Omental fat pad (tissue), 4 donors: ENCODE measurements around the gene URB1. TPM values are rescaled to one million over a fixed set of nuclear protein-coding genes. Genes with fewer than 3 reads are reported as not detected.

ENCODE experiments used
- ATAC-seq: fragments of 150-250 bp; one replicate; pipeline ENCODE4 v1.9.1; 2016; ENCODE audit warnings: mild to moderate bottlenecking, moderate library complexity; ENCODE audit not compliant: low FRiP score
- DNase-seq: peaks from one replicate; pipeline ENCODE4 v3.0.0-alpha.2; 2019; ENCODE audit warnings: low spot score
- total RNA-seq, 4 donors: library from RNA; depleted of rRNA; stranded (reverse); fragments of >200 nt; gene quantifications; one replicate each; pipeline ENCODE4 v1.1.0, GENCODE V29; 2016
- TF ChIP-seq, protein P1 (sequence below), 3 donors: fragments of 450-650 bp; IDR thresholded peaks; one replicate each; pipeline ENCODE4 v1.5.1; 2016 to 2017; ENCODE audit warnings: antibody characterized with exemption in 3 of 3, mild to moderate bottlenecking in 3 of 3, moderate library complexity in 2 of 3

Gene URB1
- total RNA-seq, 4 donors from 2014 or later = 17.3 to 48.5 (median 17.4) TPM

DNA sequence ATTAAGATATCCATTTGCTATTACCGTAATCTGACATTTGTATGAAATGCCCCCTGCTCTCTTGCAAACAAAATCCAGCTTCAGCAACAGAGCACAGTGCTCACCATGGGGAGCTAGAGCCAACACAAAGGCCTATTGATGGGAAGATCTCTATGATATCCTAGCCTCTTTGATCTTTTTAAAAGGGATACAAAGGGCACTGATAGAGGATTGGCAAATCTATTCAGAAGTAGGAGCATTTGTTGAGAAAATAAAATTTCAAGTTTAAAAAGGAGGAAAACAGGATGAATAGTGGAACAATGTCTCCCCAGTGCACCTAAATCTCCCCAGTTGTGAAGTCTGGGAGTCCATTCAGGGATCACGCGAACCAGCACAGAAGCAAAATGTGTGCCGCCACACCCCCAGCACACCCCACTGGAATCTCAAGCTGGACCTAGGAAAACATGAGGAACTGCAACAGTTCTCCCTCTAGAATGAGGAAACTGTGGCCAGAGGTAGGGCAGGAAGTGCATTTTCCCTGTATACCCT is 62.0 kb downstream of the URB1 start:
- no peak for DNase-seq
- TF ChIP-seq, protein P1, sequence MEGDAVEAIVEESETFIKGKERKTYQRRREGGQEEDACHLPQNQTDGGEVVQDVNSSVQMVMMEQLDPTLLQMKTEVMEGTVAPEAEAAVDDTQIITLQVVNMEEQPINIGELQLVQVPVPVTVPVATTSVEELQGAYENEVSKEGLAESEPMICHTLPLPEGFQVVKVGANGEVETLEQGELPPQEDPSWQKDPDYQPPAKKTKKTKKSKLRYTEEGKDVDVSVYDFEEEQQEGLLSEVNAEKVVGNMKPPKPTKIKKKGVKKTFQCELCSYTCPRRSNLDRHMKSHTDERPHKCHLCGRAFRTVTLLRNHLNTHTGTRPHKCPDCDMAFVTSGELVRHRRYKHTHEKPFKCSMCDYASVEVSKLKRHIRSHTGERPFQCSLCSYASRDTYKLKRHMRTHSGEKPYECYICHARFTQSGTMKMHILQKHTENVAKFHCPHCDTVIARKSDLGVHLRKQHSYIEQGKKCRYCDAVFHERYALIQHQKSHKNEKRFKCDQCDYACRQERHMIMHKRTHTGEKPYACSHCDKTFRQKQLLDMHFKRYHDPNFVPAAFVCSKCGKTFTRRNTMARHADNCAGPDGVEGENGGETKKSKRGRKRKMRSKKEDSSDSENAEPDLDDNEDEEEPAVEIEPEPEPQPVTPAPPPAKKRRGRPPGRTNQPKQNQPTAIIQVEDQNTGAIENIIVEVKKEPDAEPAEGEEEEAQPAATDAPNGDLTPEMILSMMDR (IDR thresholded peaks at IDR 0.05) = no peak
- ATAC-seq = no peak

DNA sequence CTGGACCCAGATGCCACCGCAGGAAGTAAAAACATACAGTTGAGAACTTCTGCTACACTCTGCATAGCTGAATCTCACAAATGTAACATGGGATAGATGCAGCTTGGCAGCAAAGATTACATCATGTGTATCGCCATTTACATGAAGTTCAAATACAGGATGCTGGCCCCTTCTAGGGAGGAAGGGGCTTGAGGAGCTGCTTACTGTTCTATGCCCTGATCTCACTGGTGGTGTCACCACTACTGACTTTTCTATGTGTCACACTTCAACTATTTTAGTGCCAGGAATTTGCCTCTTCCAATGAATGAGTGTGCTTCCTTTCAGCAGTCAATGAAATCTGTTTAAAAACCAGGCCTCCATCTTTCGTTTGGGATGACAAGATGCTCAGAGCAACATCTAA is 63.0 kb downstream of the URB1 start:
- ATAC-seq (no peak), DNase-seq (no peak)
- TF ChIP-seq, protein P1 (IDR thresholded peaks at IDR 0.05) = no peak

DNA sequence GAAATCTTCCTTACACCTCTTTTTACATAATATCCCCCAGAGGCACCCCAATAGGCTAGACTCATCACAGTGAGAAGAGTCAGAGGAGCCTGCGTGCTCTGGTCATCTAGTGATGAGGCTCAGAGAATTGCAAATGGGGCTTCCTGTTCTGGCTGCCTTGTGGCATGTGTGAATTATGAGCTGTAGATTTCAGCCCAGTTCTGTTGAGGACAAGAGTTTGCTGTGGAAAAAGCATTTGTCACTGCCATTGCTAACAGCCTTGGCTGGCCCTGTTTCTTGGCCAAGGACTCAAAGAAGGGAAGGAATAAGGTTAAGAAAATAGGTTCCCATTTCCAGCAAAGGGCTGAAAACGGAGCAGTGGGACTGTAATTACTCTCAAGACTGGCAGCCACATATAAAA is 63.5 kb downstream of the URB1 start:
- ATAC-seq = peak; percentile 55
- TF ChIP-seq, protein P1 (IDR thresholded peaks at IDR 0.05) = no peak
- DNase-seq = no peak

DNA sequence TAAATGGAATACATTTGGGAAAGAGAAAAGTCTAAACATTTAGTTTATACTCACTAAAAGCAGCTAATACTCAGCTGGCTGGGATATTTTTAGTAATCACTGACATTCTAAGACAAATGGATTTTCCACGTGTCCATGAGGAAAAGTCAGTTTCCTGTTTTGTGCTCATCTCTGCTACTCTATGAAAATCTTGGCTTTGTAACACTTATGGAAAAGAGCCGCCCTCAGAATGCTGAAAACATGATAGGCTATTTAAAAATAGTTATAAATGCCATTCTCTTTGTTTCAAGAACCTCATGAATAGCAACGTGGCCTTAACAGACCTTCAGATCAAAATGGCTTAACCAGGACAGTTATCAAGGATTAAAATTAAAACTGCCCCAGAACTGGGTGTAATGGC is 64.2 kb downstream of the URB1 start:
- DNase-seq (no peak), ATAC-seq (peak; percentile 7)
- TF ChIP-seq, protein P1 (IDR thresholded peaks at IDR 0.05) = no peak

DNA sequence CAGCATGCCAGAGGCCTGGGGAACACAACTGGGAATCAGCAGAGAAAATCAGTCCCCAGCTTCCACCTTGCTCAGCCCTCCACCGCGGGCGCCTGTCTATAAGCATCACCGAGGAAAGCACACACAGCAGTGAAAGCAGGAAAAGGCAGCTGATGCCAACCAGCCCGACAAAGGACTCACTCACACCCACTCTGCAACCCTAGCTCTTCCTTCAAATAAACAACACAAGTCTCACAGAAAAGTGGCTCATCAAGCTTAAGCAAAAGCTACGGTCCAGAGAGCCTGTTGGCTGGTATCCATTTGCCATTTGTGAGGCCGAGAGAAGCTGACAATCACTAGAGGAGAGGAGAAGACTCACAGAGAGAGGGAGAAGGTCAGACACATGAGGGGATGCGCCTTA is 67.1 kb downstream of the URB1 start:
- DNase-seq (no peak), ATAC-seq (no peak)
- TF ChIP-seq, protein P1 (IDR thresholded peaks at IDR 0.05) = no peak

DNA sequence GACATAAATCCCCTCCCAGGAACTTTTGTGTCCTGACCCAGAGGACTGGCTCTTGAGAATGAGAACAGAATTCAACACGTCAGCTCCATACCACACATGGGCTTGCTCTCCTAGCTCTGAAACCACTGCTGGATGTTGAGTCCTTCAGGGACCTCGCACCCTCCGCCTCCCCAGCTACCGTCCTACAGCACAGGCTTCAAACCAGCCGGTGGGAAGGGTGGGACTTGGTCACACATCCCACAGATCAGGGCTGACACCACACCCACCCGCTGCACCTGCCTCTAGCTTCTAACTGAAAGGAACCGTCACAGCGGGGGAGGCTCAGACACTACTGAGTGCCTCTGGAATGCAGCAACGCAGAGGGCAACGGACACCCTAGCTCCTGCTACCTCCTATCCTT is 70.1 kb downstream of the URB1 start:
- ATAC-seq = no peak
- no peak for DNase-seq
- TF ChIP-seq, protein P1 (IDR thresholded peaks at IDR 0.05) = no peak

DNA sequence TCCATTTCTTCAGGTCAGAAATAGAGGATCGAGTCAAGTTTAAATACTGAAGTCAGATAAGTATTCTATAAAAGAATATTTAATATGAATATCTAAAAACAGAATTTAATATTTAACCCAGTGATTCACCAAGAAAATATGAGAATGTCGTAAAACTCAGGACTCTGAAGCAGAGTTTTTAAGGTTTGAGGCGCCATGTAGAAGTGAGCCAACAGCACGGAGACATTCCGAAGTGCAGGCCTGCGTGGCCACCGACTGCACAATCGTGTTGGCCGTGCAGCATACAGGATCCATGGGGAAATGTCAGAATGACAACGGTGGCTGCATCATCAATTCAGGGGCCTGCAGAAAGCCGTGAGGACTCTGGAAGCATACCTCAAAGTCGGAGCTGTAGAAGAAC is 70.7 kb downstream of the URB1 start:
- TF ChIP-seq, protein P1 (IDR thresholded peaks at IDR 0.05) = no peak

More for the DNA sequence above, 70.7 kb downstream of the URB1 start:
- DNase-seq (no peak), ATAC-seq (no peak)
